SK-N-SH treated with all-trans-retinoic acid at 6 μM for 48 hours (cell line): Measurements from ENCODE around the gene ARID3A.

Experiments
- ATAC-seq: fragments of 200-7000 bp; cut with Tn5 transposase; 3 replicates; pipeline ENCODE4 v1.9.1; 2020; ENCODE audit warnings: mild to moderate bottlenecking, moderate library complexity
- ARNTL ChIP-seq: fragments of 450-650 bp; formaldehyde crosslinking; IDR thresholded peaks from 2 replicates; pipeline ENCODE4 v1.5.0; 2020; ENCODE audit warnings: low read depth, mild to moderate bottlenecking, moderate library complexity, borderline replicate concordance
- BACH2 ChIP-seq: fragments of 250-450 bp; sonication (Bioruptor Pico); IDR thresholded peaks from 2 replicates; pipeline ENCODE4 v1.9.0; 2021; ENCODE audit warnings: mild to moderate bottlenecking, borderline replicate concordance
- ESRRG ChIP-seq: fragments of 250-450 bp; sonication (Bioruptor Pico); IDR thresholded peaks from 2 replicates; pipeline ENCODE4 v1.6.1; 2021; ENCODE audit warnings: mild to moderate bottlenecking
- GLIS3 ChIP-seq: fragments of 250-450 bp; sonication (Bioruptor Pico); IDR thresholded peaks from 2 replicates; pipeline ENCODE4 v1.5.0; 2020; ENCODE audit warnings: mild to moderate bottlenecking, moderate library complexity
- ISL1 ChIP-seq: fragments of 250-450 bp; sonication (Bioruptor Pico); IDR thresholded peaks from 2 replicates; pipeline ENCODE4 v2.1.2; 2022; ENCODE audit warnings: mild to moderate bottlenecking, moderate library complexity
- OSR1 ChIP-seq: fragments of 250-450 bp; sonication (Bioruptor Pico); IDR thresholded peaks from 2 replicates; pipeline ENCODE4 v1.8.0; 2022; ENCODE audit warnings: moderate library complexity, mild to moderate bottlenecking, inconsistent platforms
- PPARA ChIP-seq: fragments of 250-450 bp; sonication (Bioruptor Pico); IDR thresholded peaks from 2 replicates; pipeline ENCODE4 v1.5.0; 2020; ENCODE audit warnings: mild to moderate bottlenecking, borderline replicate concordance
- SNAI2 ChIP-seq: fragments of 250-450 bp; sonication (Bioruptor Pico); IDR thresholded peaks from 2 replicates; pipeline ENCODE4 v1.5.0; 2020; ENCODE audit warnings: mild to moderate bottlenecking, moderate library complexity
- TCF4 ChIP-seq: fragments of 250-450 bp; sonication (Bioruptor Pico); IDR thresholded peaks from 2 replicates; pipeline ENCODE4 v1.8.0; 2021; ENCODE audit warnings: mild to moderate bottlenecking, moderate library complexity, borderline replicate concordance
- TOX ChIP-seq: fragments of 250-450 bp; sonication (Bioruptor Pico); IDR thresholded peaks from 2 replicates; pipeline ENCODE4 v1.8.0; 2021; ENCODE audit warnings: mild to moderate bottlenecking, moderate library complexity, borderline replicate concordance
- ZC3H10 ChIP-seq: fragments of 250-450 bp; sonication (Bioruptor Pico); IDR thresholded peaks from 2 replicates; pipeline ENCODE4 v1.5.1; 2021; ENCODE audit warnings: mild to moderate bottlenecking, moderate library complexity
- ZFP3 ChIP-seq: fragments of 250-450 bp; sonication (Bioruptor Pico); IDR thresholded peaks from 2 replicates; pipeline ENCODE4 v1.5.0; 2020; ENCODE audit warnings: mild to moderate bottlenecking, moderate library complexity
- ZFP30 ChIP-seq: fragments of 450-650 bp; formaldehyde crosslinking; IDR thresholded peaks from 2 replicates; pipeline ENCODE4 v1.5.0; 2022; ENCODE audit warnings: mild to moderate bottlenecking, moderate library complexity
- ZNF565 ChIP-seq: fragments of 450-650 bp; formaldehyde crosslinking; conservative IDR thresholded peaks from 2 replicates; pipeline ENCODE4 v1.5.0; 2020; ENCODE audit warnings: low read depth, mild to moderate bottlenecking, moderate library complexity
- ZNF70 ChIP-seq: fragments of 450-650 bp; formaldehyde crosslinking; IDR thresholded peaks from 2 replicates; pipeline ENCODE4 v1.5.0; 2020; ENCODE audit warnings: mild to moderate bottlenecking, moderate library complexity
- ZNF8 ChIP-seq: fragments of 450-650 bp; formaldehyde crosslinking; IDR thresholded peaks from 2 replicates; pipeline ENCODE4 v1.5.0; 2020; ENCODE audit warnings: mild to moderate bottlenecking, moderate library complexity
- TF ChIP-seq, protein P1 (sequence below): fragments of 250-450 bp; sonication (Bioruptor Pico); IDR thresholded peaks from 2 replicates; pipeline ENCODE4 v1.8.0; 2021; ENCODE audit warnings: low read depth, mild to moderate bottlenecking, moderate library complexity, borderline replicate concordance
- TF ChIP-seq, protein P2 (sequence below): fragments of 250-450 bp; sonication (Bioruptor Pico); IDR thresholded peaks from 2 replicates; pipeline ENCODE4 v1.5.1; 2020; ENCODE audit warnings: low read depth, mild to moderate bottlenecking, moderate library complexity
- TF ChIP-seq, protein P3 (sequence below): fragments of 250-450 bp; sonication (Bioruptor Pico); IDR thresholded peaks from 2 replicates; pipeline ENCODE4 v1.5.1; 2021; ENCODE audit warnings: mild to moderate bottlenecking, moderate library complexity
- TF ChIP-seq, protein P4 (sequence below): fragments of 250-450 bp; sonication (Bioruptor Pico); IDR thresholded peaks from 2 replicates; pipeline ENCODE4 v1.8.0; 2020; ENCODE audit warnings: mild to moderate bottlenecking, moderate library complexity, borderline replicate concordance
- TF ChIP-seq, protein P5 (sequence below): fragments of 250-450 bp; sonication (Bioruptor Pico); IDR thresholded peaks from 2 replicates; pipeline ENCODE4 v1.5.0; 2020; ENCODE audit warnings: mild to moderate bottlenecking, moderate library complexity

Gene ARID3A

DNA sequence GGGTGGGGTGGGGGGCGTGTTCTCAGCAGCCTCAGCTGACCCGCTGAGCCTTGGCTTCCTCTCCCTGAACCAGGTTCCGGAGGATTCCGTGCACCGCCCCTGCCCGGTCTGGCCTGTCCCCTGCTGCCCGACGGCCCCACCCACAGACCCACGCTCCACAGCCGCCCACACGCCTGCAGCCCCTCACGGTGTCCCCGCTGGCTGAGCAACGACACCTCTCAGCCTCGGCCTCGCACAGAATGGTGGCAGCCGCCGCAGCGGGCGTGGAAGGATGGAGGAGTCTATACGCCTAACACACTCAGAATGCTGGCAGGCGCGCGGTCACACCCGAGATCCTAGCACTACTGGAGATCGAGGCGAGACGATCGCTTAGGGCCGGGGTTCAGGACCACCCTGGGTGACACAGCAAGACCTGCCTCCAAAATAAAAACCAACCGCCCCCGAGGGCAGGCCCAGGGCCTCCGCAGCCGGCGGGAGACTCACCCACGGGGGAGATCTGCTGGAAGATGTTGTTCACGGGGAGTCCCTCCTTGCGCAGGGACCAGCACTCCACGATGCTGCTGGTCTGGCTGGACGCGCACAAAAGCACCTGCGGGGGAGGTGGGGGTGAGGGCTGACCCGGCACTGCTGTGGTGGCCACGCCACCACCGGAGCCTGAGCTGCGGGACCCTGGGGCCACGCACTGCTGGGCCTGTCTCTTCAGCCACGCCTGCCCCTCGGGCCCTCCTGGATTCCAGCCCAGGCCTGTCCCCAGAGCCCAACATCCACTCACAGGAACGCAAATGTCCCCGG is 41.2 kb upstream of the ARID3A start:
- TF ChIP-seq BACH2 (CRISPR knock-in tag) (no peak), ZFP3 (no peak), ISL1 (CRISPR knock-in tag) (no peak), GLIS3 (no peak), ZFP30 (CRISPR knock-in tag) (no peak), ZNF565 (CRISPR knock-in tag) (no peak), ESRRG (CRISPR knock-in tag) (no peak), ARNTL (no peak)
- TF ChIP-seq, protein P1, sequence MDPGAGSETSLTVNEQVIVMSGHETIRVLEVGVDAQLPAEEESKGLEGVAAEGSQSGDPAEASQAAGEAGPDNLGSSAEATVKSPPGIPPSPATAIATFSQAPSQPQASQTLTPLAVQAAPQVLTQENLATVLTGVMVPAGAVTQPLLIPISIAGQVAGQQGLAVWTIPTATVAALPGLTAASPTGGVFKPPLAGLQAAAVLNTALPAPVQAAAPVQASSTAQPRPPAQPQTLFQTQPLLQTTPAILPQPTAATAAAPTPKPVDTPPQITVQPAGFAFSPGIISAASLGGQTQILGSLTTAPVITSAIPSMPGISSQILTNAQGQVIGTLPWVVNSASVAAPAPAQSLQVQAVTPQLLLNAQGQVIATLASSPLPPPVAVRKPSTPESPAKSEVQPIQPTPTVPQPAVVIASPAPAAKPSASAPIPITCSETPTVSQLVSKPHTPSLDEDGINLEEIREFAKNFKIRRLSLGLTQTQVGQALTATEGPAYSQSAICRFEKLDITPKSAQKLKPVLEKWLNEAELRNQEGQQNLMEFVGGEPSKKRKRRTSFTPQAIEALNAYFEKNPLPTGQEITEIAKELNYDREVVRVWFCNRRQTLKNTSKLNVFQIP (CRISPR knock-in tag): no peak
- TF ChIP-seq, protein P2, sequence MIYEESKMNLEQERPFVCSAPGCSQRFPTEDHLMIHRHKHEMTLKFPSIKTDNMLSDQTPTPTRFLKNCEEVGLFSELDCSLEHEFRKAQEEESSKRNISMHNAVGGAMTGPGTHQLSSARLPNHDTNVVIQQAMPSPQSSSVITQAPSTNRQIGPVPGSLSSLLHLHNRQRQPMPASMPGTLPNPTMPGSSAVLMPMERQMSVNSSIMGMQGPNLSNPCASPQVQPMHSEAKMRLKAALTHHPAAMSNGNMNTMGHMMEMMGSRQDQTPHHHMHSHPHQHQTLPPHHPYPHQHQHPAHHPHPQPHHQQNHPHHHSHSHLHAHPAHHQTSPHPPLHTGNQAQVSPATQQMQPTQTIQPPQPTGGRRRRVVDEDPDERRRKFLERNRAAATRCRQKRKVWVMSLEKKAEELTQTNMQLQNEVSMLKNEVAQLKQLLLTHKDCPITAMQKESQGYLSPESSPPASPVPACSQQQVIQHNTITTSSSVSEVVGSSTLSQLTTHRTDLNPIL: no peak
- no peak for ATAC-seq

DNA sequence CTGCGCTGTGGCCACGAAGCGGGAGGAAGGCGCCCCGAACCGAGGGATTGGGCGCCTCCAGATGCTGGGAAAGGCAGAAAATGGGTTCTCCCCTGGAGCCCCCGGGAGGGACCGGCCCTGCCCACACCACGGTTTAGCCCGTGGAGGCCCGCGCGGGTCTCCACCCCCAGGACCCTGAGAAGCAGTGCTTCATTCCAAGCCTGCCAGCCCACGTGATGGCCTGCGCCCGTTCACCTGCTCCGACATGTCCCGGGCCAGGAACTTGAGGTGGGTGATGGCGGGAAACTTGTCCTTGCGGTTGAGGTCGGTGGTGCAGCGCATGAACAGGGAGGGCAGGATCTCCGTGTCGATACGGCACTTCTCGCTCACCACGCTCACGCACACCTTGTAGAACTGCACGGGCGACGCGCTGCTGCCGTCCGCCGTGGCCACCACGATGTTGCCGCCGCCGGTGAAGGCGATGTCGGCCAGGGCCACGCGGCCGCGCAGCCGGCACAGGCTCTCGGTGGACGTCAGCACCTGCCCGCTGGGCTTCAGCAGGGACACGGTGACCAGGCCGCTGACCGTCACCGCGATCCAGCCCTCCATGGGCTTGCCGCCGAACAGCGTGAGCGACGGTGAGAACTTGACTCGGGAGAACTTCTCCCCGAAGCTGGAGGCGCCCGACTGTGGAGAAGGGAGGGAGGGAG is 40.2 kb upstream of the ARID3A start:
- TF ChIP-seq, protein P3, sequence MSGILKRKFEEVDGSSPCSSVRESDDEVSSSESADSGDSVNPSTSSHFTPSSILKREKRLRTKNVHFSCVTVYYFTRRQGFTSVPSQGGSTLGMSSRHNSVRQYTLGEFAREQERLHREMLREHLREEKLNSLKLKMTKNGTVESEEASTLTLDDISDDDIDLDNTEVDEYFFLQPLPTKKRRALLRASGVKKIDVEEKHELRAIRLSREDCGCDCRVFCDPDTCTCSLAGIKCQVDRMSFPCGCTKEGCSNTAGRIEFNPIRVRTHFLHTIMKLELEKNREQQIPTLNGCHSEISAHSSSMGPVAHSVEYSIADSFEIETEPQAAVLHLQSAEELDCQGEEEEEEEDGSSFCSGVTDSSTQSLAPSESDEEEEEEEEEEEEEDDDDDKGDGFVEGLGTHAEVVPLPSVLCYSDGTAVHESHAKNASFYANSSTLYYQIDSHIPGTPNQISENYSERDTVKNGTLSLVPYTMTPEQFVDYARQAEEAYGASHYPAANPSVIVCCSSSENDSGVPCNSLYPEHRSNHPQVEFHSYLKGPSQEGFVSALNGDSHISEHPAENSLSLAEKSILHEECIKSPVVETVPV: no peak
- TF ChIP-seq TOX (CRISPR knock-in tag) (no peak), PPARA (CRISPR knock-in tag) (no peak), ESRRG (CRISPR knock-in tag) (no peak), OSR1 (no peak), GLIS3 (no peak), ZNF8 (CRISPR knock-in tag) (no peak), SNAI2 (CRISPR knock-in tag) (no peak), ZFP3 (no peak), ISL1 (CRISPR knock-in tag) (no peak), ZNF70 (CRISPR knock-in tag) (no peak), ZFP30 (CRISPR knock-in tag) (no peak), ZC3H10 (CRISPR knock-in tag) (no peak), BACH2 (CRISPR knock-in tag) (no peak), TCF4 (CRISPR knock-in tag) (no peak)
- TF ChIP-seq, protein P4, sequence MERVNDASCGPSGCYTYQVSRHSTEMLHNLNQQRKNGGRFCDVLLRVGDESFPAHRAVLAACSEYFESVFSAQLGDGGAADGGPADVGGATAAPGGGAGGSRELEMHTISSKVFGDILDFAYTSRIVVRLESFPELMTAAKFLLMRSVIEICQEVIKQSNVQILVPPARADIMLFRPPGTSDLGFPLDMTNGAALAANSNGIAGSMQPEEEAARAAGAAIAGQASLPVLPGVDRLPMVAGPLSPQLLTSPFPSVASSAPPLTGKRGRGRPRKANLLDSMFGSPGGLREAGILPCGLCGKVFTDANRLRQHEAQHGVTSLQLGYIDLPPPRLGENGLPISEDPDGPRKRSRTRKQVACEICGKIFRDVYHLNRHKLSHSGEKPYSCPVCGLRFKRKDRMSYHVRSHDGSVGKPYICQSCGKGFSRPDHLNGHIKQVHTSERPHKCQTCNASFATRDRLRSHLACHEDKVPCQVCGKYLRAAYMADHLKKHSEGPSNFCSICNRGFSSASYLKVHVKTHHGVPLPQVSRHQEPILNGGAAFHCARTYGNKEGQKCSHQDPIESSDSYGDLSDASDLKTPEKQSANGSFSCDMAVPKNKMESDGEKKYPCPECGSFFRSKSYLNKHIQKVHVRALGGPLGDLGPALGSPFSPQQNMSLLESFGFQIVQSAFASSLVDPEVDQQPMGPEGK (CRISPR knock-in tag): no peak
- TF ChIP-seq, protein P5, sequence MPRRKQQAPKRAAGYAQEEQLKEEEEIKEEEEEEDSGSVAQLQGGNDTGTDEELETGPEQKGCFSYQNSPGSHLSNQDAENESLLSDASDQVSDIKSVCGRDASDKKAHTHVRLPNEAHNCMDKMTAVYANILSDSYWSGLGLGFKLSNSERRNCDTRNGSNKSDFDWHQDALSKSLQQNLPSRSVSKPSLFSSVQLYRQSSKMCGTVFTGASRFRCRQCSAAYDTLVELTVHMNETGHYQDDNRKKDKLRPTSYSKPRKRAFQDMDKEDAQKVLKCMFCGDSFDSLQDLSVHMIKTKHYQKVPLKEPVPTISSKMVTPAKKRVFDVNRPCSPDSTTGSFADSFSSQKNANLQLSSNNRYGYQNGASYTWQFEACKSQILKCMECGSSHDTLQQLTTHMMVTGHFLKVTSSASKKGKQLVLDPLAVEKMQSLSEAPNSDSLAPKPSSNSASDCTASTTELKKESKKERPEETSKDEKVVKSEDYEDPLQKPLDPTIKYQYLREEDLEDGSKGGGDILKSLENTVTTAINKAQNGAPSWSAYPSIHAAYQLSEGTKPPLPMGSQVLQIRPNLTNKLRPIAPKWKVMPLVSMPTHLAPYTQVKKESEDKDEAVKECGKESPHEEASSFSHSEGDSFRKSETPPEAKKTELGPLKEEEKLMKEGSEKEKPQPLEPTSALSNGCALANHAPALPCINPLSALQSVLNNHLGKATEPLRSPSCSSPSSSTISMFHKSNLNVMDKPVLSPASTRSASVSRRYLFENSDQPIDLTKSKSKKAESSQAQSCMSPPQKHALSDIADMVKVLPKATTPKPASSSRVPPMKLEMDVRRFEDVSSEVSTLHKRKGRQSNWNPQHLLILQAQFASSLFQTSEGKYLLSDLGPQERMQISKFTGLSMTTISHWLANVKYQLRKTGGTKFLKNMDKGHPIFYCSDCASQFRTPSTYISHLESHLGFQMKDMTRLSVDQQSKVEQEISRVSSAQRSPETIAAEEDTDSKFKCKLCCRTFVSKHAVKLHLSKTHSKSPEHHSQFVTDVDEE: no peak
- no peak for ATAC-seq
